ENCODE data around the gene RAB22A. TPM values are rescaled to one million over a fixed set of nuclear protein-coding genes. Genes with fewer than 3 reads are reported as not detected.
"Not testable (repeated sequence)": the region's sequence is repeated elsewhere in the genome, so short reads cannot be mapped to it uniquely, and the experiment has no call there.

Gene RAB22A
- total RNA-seq, 1 donor from 2014 or later = 22.6 TPM

DNA sequence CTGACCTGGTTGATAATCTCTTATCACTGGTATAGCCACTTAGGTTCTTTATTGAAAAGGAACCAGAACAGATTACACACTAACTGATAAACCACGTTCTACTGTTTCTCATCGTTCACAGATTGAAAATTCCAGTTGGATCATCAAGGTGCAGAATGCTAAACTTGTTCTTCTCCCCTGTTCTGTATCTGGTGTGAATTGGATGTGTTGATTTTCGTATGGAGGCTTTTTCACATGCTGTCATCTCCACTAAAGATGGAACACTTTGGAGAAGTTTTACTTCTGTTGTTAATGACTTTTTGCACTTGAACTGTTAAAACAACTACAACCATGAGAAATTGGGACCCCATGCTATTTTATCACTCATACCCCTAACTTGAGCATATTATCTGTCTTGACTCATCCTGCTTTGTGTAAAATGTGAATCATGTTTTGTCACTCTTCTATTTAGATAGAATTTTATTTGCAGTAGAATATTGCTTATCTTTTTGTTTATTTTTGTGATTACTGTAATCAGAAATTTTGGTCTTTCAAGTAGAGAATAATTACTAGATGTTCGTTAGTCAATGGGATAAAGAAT is 97.0 kb downstream of the RAB22A start:
- H3K27ac ChIP-seq = no peak overlapping the region
- intact Hi-C loops (cut with DNase I) = no loop called here
- H3K4me1 ChIP-seq = peaks cover 46% of the 10 kb centered on the region

DNA sequence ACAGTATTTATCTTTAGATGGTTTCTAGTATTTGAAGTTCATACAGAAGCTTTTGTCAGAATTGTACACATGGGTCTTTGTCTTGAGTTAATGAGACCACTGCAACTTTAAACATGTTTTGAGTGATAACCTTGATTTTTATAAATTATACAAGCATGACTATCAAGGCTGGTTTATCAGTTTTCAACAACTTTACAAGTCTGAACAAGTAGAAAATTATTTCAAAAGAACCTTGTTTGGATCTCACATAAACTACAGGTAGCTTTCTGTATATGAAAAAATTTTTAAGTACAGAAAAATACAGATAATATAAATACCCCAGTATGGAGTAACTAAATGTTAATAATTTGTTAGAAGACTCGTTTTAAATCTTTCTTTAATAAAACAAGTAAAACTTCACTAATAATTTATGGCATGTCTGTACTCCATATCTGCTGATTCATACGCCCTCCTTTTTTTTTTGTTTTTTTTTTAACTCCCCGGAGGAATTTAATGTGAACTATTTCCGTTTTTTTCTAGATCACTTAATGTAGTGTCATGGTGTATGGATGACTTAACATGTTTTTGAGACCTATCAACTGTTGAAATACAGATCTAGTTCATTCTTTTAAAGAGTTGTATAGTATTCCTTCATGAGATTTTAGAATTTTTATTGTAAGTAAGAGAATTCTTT is 97.8 kb downstream of the RAB22A start:
- DNase-seq (no peak), ATAC-seq (no peak)
- H3K4me1 ChIP-seq = peaks cover 46% of the 10 kb centered on the region
- no peaks in the 10 kb centered on the region for H3K36me3 ChIP-seq
- H3K4me3 ChIP-seq = no peak overlapping the region
- H3K27ac ChIP-seq = no peak overlapping the region
- no peaks in the 10 kb centered on the region for H3K27me3 ChIP-seq (ENCODE audit: low read depth)
- TF ChIP-seq, protein P1, sequence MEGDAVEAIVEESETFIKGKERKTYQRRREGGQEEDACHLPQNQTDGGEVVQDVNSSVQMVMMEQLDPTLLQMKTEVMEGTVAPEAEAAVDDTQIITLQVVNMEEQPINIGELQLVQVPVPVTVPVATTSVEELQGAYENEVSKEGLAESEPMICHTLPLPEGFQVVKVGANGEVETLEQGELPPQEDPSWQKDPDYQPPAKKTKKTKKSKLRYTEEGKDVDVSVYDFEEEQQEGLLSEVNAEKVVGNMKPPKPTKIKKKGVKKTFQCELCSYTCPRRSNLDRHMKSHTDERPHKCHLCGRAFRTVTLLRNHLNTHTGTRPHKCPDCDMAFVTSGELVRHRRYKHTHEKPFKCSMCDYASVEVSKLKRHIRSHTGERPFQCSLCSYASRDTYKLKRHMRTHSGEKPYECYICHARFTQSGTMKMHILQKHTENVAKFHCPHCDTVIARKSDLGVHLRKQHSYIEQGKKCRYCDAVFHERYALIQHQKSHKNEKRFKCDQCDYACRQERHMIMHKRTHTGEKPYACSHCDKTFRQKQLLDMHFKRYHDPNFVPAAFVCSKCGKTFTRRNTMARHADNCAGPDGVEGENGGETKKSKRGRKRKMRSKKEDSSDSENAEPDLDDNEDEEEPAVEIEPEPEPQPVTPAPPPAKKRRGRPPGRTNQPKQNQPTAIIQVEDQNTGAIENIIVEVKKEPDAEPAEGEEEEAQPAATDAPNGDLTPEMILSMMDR (IDR thresholded peaks at IDR 0.05) = no peak
- intact Hi-C loops (cut with DNase I) = no loop called here
- no peaks in the 10 kb centered on the region for H3K9me3 ChIP-seq

More for the DNA sequence above, 97.0 kb downstream of the RAB22A start:
- Histone ChIP-seq H3K9me3 (no peaks in the 10 kb centered on the region), H3K27me3 (ENCODE audit: low read depth) (no peaks in the 10 kb centered on the region), H3K4me3 (no peak overlapping the region), H3K36me3 (no peaks in the 10 kb centered on the region)
- DNase-seq (no peak), ATAC-seq (no peak)
- TF ChIP-seq, protein P1 (IDR thresholded peaks at IDR 0.05) = no peak

DNA sequence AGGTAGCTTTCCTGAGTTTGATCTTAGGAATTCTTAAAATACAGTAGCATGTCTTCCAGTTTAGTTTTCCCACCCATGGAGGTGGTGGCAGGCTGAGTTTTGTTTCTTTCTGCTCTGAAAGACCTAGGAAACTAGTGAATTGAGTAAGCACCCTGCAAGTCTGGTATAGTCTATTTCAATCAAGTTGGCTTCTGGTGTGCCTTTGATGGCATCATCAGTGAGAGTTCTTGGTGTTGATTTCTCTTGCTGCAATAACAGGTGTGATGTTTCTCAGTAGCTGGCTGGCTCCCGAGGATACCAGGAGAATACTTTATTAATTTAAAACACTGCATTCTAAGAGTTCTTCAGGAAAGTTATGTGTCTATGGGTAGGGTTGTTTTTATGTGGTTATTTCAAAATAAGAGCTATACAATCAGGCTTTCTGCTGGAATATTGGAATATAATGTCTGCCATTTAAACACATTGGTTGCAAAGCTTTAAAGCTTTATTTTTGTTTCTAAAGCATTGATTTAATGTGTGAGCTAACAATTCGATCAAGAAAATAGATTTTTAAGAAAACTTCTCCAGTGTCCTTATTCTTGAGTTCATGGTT is 98.5 kb downstream of the RAB22A start:
- ATAC-seq (no peak), DNase-seq (no peak)
- Histone ChIP-seq H3K4me3 (no peak overlapping the region), H3K4me1 (peaks cover 46% of the 10 kb centered on the region), H3K36me3 (no peaks in the 10 kb centered on the region), H3K27ac (no peak overlapping the region), H3K9me3 (no peaks in the 10 kb centered on the region), H3K27me3 (ENCODE audit: low read depth) (no peaks in the 10 kb centered on the region)
- intact Hi-C loops (cut with DNase I) = no loop called here
- TF ChIP-seq, protein P1 (IDR thresholded peaks at IDR 0.05) = no peak

DNA sequence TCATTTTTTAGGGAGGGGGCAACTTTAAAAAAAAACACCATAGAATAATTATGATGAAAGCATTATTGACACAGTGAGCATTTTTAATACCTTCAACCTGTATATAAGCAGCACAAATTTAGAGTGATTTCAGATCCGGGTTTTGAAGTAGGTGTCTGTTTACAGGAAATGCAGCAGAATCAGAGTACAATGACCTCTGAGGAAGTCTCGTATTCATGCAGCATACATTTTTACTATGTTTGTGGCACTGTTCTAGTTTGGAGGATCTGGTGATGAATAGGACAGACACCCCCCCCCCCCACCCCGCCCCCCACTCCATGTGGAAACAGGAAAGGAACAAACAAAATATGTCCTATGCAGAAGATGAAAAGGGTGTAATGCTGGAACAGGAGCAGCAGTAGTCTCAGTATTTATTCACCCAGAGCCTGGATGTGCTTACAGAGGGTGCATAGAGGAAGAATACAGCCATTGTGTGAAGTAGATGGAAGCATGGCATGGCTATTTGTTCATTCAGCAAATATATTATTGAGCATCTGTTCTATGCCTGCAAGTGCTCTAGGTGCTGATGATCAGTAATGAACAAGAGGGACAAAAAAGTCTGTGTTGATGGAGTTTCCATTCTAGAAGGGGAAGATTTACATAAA is 99.2 kb downstream of the RAB22A start:
- ATAC-seq (peak in 1 of 2 donors; percentile 49), DNase-seq (no peak)
- Histone ChIP-seq H3K9me3 (no peaks in the 10 kb centered on the region), H3K27ac (no peak overlapping the region), H3K27me3 (ENCODE audit: low read depth) (no peaks in the 10 kb centered on the region), H3K4me1 (peaks cover 46% of the 10 kb centered on the region), H3K36me3 (no peaks in the 10 kb centered on the region), H3K4me3 (no peak overlapping the region)
- intact Hi-C loops (cut with DNase I) = no loop called here
- TF ChIP-seq, protein P1 (IDR thresholded peaks at IDR 0.05) = no peak

DNA sequence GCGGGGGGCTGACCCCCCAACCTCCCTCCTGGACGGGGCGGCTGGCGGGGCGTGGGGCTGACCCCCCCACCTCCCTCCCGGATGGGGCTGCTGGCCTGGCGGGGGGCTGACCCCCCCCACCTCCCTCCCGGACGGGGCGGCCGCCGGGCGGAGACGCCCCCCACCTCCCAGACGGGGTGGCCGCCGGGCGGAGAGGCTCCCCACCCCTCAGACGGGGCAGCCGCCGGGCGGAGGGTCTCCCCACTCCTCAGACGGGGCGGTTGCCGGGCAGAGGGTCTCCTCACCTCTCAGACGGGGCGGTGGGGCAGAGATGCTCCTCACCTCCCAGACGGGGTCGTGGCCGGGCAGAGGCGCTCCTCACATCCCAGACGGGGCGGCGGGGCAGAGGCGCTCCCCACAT is 104.7 kb downstream of the RAB22A start:
- DNase-seq = not testable (repeated sequence)

DNA sequence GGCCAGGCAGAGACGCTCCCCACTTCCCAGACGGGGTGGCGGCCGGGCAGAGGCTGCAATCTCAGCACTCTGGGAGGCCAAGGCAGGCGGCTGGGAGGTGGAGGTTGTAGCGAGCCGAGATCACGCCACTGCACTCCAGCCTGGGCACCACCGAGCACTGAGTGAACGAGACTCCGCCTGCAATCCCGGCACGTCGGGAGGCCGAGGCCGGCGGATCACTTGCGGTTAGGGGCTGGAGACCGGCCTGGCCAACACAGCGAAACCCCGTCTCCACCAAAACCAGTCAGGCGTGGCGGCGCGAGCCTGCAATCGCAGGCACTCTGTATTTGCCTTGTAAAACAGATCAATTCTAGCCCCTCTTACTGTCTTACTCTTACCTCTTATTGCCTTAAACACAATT is 105.3 kb downstream of the RAB22A start:
- Histone ChIP-seq H3K4me1 (peaks cover 28% of the 10 kb centered on the region), H3K36me3 (peaks cover 18% of the 10 kb centered on the region)
- intact Hi-C loops (cut with DNase I); H3K4me3 ChIP-seq; H3K27ac ChIP-seq; ATAC-seq; DNase-seq; H3K27me3 ChIP-seq (ENCODE audit: low read depth); H3K9me3 ChIP-seq: not testable (repeated sequence)

More for the DNA sequence above, 104.7 kb downstream of the RAB22A start:
- peaks cover 33% of the 10 kb centered on the region for H3K4me1 ChIP-seq
- H3K27me3 ChIP-seq (ENCODE audit: low read depth); intact Hi-C loops (cut with DNase I); H3K27ac ChIP-seq; ATAC-seq; H3K9me3 ChIP-seq; H3K4me3 ChIP-seq: not testable (repeated sequence)
- H3K36me3 ChIP-seq = peaks cover 12% of the 10 kb centered on the region
